Naive B cell (primary cell): ENCODE data around the gene GDPD1. TPM values are rescaled to one million over a fixed set of nuclear protein-coding genes. Genes with fewer than 3 reads are reported as not detected.
A peak's percentile ranks its signal among the peaks of the same experiment; 100 is the strongest.
"Not testable (repeated sequence)": the region's sequence is repeated elsewhere in the genome, so short reads cannot be mapped to it uniquely, and the experiment has no call there.

ENCODE experiments used
- ATAC-seq, 2 donors: fragments of 150-1000 bp; cut with Tn5 transposase; 2 replicates each; pipeline ENCODE4 v1.10.0; 2021; ENCODE audit warnings: low read depth in 2 of 2, mild to moderate bottlenecking in 2 of 2, moderate library complexity in 2 of 2
- DNase-seq: peaks from one replicate; pipeline ENCODE4 v3.0.0; 2022
- H3K27ac Mint-ChIP-seq, 6 donors: one replicate each; pipeline ENCODE4 v1.8.0; 2020 to 2022; ENCODE audit warnings: mild to moderate bottlenecking in 6 of 6, mixed read lengths in 6 of 6, moderate library complexity in 5 of 6, inconsistent platforms in 2 of 6
- H3K27me3 Mint-ChIP-seq, 3 donors: one replicate each; pipeline ENCODE4 v1.8.0; 2021 to 2022; ENCODE audit warnings: mixed read lengths in 3 of 3, mild to moderate bottlenecking in 1 of 3
- H3K36me3 Mint-ChIP-seq, 2 donors: one replicate each; pipeline ENCODE4 v1.8.0; 2020 to 2022; ENCODE audit warnings: mixed read lengths in 2 of 2, inconsistent platforms in 1 of 2, mild to moderate bottlenecking in 1 of 2
- H3K4me1 Mint-ChIP-seq, 3 donors: one replicate each; pipeline ENCODE4 v1.8.0; 2020 to 2022; ENCODE audit warnings: mixed read lengths in 3 of 3, inconsistent platforms in 1 of 3, mild to moderate bottlenecking in 1 of 3, moderate library complexity in 1 of 3
- H3K4me3 Mint-ChIP-seq, 8 donors: one replicate each; pipeline ENCODE4 v1.8.0; 2020 to 2022; ENCODE audit warnings: mild to moderate bottlenecking in 8 of 8, mixed read lengths in 8 of 8, moderate library complexity in 8 of 8, inconsistent platforms in 2 of 8
- H3K9me3 Mint-ChIP-seq, 7 donors: one replicate each; pipeline ENCODE4 v1.8.0; 2020 to 2022; ENCODE audit warnings: mixed read lengths in 7 of 7, mild to moderate bottlenecking in 5 of 7, inconsistent platforms in 2 of 7, moderate library complexity in 1 of 7
- polyA plus RNA-seq, 6 donors: library from polyadenylated mRNA; unstranded; fragments of 300-500 nt; fragmentation: Illumina TruSeq; gene quantifications; one replicate each; pipeline ENCODE4 v1.2.3, GENCODE V29; 2021; ENCODE audit warnings: low read depth in 6 of 6

The GDPD1 gene
- polyA plus RNA-seq, 6 donors from 2014 or later, result 0.38 to 1.8 (median 1.1) TPM

GRCh38 chr17:59267776-59268175, 47.5 kb downstream of the GDPD1 start:
- no peaks in the 10 kb centered on the region for H3K4me1 Mint-ChIP-seq
- no peak for ATAC-seq
- no peaks in the 10 kb centered on the region for H3K36me3 Mint-ChIP-seq
- no peaks in the 10 kb centered on the region for H3K9me3 Mint-ChIP-seq
- H3K27me3 Mint-ChIP-seq, result no peaks in the 10 kb centered on the region
- DNase-seq, result no peak
- H3K4me3 Mint-ChIP-seq, result no peak overlapping the region
- H3K27ac Mint-ChIP-seq, result no peak overlapping the region

GRCh38 chr17:59275618-59276017, 55.3 kb downstream of the GDPD1 start:
- no peak for DNase-seq
- Mint-ChIP-seq H3K27me3 (no peaks in the 10 kb centered on the region), H3K4me1 (peaks cover 10 to 25% (median 17%) of the 10 kb centered on the region in 3 donors), H3K36me3 (peaks cover 0 to 4% of the 10 kb centered on the region in 2 donors), H3K27ac (no peak overlapping the region), H3K9me3 (no peaks in the 10 kb centered on the region), H3K4me3 (no peak overlapping the region)
- no peak for ATAC-seq

GRCh38 chr17:59277031-59277430, 56.7 kb downstream of the GDPD1 start:
- Mint-ChIP-seq H3K27ac (peak overlapping the region; percentile 88 to 94 (median 92)), H3K4me3 (peak overlapping the region; percentile 16 to 85 (median 64)), H3K36me3 (peaks cover 0 to 4% of the 10 kb centered on the region in 2 donors), H3K27me3 (no peaks in the 10 kb centered on the region), H3K9me3 (no peaks in the 10 kb centered on the region), H3K4me1 (peaks cover 10 to 25% (median 17%) of the 10 kb centered on the region in 3 donors)
- ATAC-seq (peak; percentile 97 to 98), DNase-seq (peak; percentile 68)

- peaks cover 0 to 4% of the 10 kb centered on the region in 2 donors for H3K36me3 Mint-ChIP-seq
- DNase-seq (no peak), ATAC-seq (no peak)
- H3K27me3 Mint-ChIP-seq, result no peaks in the 10 kb centered on the region
- H3K4me1 Mint-ChIP-seq, result peaks cover 10 to 25% (median 17%) of the 10 kb centered on the region in 3 donors
- H3K27ac Mint-ChIP-seq, result peak overlapping the region in 4 of 6 donors; percentile 88 to 94 (median 89)
- H3K9me3 Mint-ChIP-seq, result no peaks in the 10 kb centered on the region
- H3K4me3 Mint-ChIP-seq, result peak overlapping the region in 4 of 8 donors; percentile 10 to 84 (median 36)
Measured at GRCh38 chr17:59278406-59278805, 58.1 kb downstream of the GDPD1 start.

- DNase-seq (no peak), ATAC-seq (no peak)
- Mint-ChIP-seq H3K27me3 (no peaks in the 10 kb centered on the region), H3K9me3 (no peaks in the 10 kb centered on the region), H3K4me1 (peaks cover 0 to 8% (median 0%) of the 10 kb centered on the region in 3 donors), H3K4me3 (no peak overlapping the region), H3K36me3 (no peaks in the 10 kb centered on the region), H3K27ac (peak overlapping the region in 1 of 6 donors; percentile 12)
Measured at GRCh38 chr17:59284317-59284716, 64.0 kb downstream of the GDPD1 start.

- Mint-ChIP-seq H3K4me3 (no peak overlapping the region), H3K4me1 (peaks cover 7 to 21% (median 15%) of the 10 kb centered on the region in 3 donors), H3K36me3 (no peaks in the 10 kb centered on the region), H3K27me3 (no peaks in the 10 kb centered on the region), H3K27ac (peak overlapping the region in 2 of 6 donors; percentile 7 to 12), H3K9me3 (no peaks in the 10 kb centered on the region)
- DNase-seq (no peak), ATAC-seq (peak in 1 of 2 donors; percentile 60)
Measured at GRCh38 chr17:59287452-59287851, 67.1 kb downstream of the GDPD1 start.

- no peak for DNase-seq
- Mint-ChIP-seq H3K36me3 (no peaks in the 10 kb centered on the region), H3K27ac (no peak overlapping the region), H3K9me3 (no peaks in the 10 kb centered on the region), H3K4me3 (peak overlapping the region in 1 of 8 donors; percentile 20), H3K4me1 (peaks cover 7 to 21% (median 15%) of the 10 kb centered on the region in 3 donors), H3K27me3 (no peaks in the 10 kb centered on the region)
- no peak for ATAC-seq
Measured at GRCh38 chr17:59287891-59288290, 67.6 kb downstream of the GDPD1 start.

- DNase-seq (no peak), ATAC-seq (no peak)
- Mint-ChIP-seq H3K4me3 (peak overlapping the region in 3 of 8 donors; percentile 5 to 59 (median 52)), H3K9me3 (no peaks in the 10 kb centered on the region), H3K36me3 (no peaks in the 10 kb centered on the region), H3K27me3 (no peaks in the 10 kb centered on the region), H3K4me1 (peaks cover 7 to 21% (median 15%) of the 10 kb centered on the region in 3 donors), H3K27ac (no peak overlapping the region)
Measured at GRCh38 chr17:59289981-59290301, 69.6 kb downstream of the GDPD1 start.

- peak overlapping the region in 5 of 8 donors; percentile 5 to 59 (median 43) for H3K4me3 Mint-ChIP-seq
- DNase-seq, H3K36me3 Mint-ChIP-seq, H3K9me3 Mint-ChIP-seq, H3K27me3 Mint-ChIP-seq, ATAC-seq: not testable (repeated sequence)
- peak overlapping the region in 1 of 6 donors; percentile 88 for H3K27ac Mint-ChIP-seq
- peaks cover 7 to 21% (median 15%) of the 10 kb centered on the region in 3 donors for H3K4me1 Mint-ChIP-seq
Measured at GRCh38 chr17:59290302-59290998, 70.1 kb downstream of the GDPD1 start.

- Mint-ChIP-seq H3K36me3 (no peaks in the 10 kb centered on the region), H3K27me3 (no peaks in the 10 kb centered on the region), H3K4me3 (no peak overlapping the region), H3K27ac (no peak overlapping the region), H3K4me1 (peaks cover 7 to 21% (median 15%) of the 10 kb centered on the region in 3 donors), H3K9me3 (no peaks in the 10 kb centered on the region)
- ATAC-seq (no peak), DNase-seq (no peak)
Measured at GRCh38 chr17:59292174-59292523, 71.8 kb downstream of the GDPD1 start.

GRCh38 chr17:59296190-59296589, 75.9 kb downstream of the GDPD1 start:
- Mint-ChIP-seq H3K4me3 (no peak overlapping the region), H3K9me3 (peaks cover 0 to 3% (median 0%) of the 10 kb centered on the region in 7 donors), H3K4me1 (peaks cover 6 to 8% (median 7%) of the 10 kb centered on the region in 3 donors), H3K27ac (no peak overlapping the region), H3K36me3 (no peaks in the 10 kb centered on the region), H3K27me3 (no peaks in the 10 kb centered on the region)
- ATAC-seq, result no peak
- no peak for DNase-seq

GRCh38 chr17:59298521-59298920, 78.2 kb downstream of the GDPD1 start:
- DNase-seq, result no peak
- Mint-ChIP-seq H3K4me1 (peaks cover 6 to 11% (median 7%) of the 10 kb centered on the region in 3 donors), H3K9me3 (peaks cover 0 to 3% (median 0%) of the 10 kb centered on the region in 7 donors), H3K4me3 (no peak overlapping the region), H3K27me3 (no peaks in the 10 kb centered on the region), H3K27ac (no peak overlapping the region), H3K36me3 (no peaks in the 10 kb centered on the region)
- ATAC-seq, result no peak

- H3K36me3 Mint-ChIP-seq, result no peaks in the 10 kb centered on the region
- peaks cover 6 to 11% (median 7%) of the 10 kb centered on the region in 3 donors for H3K4me1 Mint-ChIP-seq
- no peaks in the 10 kb centered on the region for H3K27me3 Mint-ChIP-seq
- H3K4me3 Mint-ChIP-seq, result no peak overlapping the region
- H3K9me3 Mint-ChIP-seq, result peaks cover 0 to 7% (median 3%) of the 10 kb centered on the region in 7 donors
- no peak overlapping the region for H3K27ac Mint-ChIP-seq
- ATAC-seq (no peak), DNase-seq (no peak)
Measured at GRCh38 chr17:59299400-59300092, 79.2 kb downstream of the GDPD1 start.

GRCh38 chr17:59300941-59301340, 80.6 kb downstream of the GDPD1 start:
- DNase-seq, result peak; percentile 30
- peaks cover 6 to 11% (median 7%) of the 10 kb centered on the region in 3 donors for H3K4me1 Mint-ChIP-seq
- peaks cover 0 to 8% (median 6%) of the 10 kb centered on the region in 3 donors for H3K27me3 Mint-ChIP-seq
- H3K36me3 Mint-ChIP-seq, result no peaks in the 10 kb centered on the region
- peak overlapping the region in 2 of 6 donors; percentile 11 to 92 for H3K27ac Mint-ChIP-seq
- ATAC-seq, result peak; percentile 81 to 94
- peaks cover 0 to 7% (median 3%) of the 10 kb centered on the region in 7 donors for H3K9me3 Mint-ChIP-seq
- no peak overlapping the region for H3K4me3 Mint-ChIP-seq
